ENCODE data around the gene KCNC1. TPM values are rescaled to one million over a fixed set of nuclear protein-coding genes. Genes with fewer than 3 reads are reported as not detected.

The KCNC1 gene
- total and polyA plus RNA-seq, 9 of the 15 experiments (the other 6 are each of a cell fraction or from before 2014, with no cell fraction given), result 0.05 to 0.08 TPM; not detected in 7

GRCh38 chr11:17778956-17779860 lies 44.6 kb downstream of the KCNC1 start (continued):
- TF ChIP-seq ID3 (CRISPR knock-in tag; IDR thresholded peaks at IDR 0.05) (no peak), ID3 (tag; IDR thresholded peaks at IDR 0.05) (no peak), IRF2 (CRISPR knock-in tag; IDR thresholded peaks at IDR 0.05) (no peak), PHTF2 (CRISPR knock-in tag; IDR thresholded peaks at IDR 0.05) (no peak), BRD4 (IDR thresholded peaks at IDR 0.05) (no peak), ZNF764 (CRISPR knock-in tag; IDR thresholded peaks at IDR 0.05; ENCODE audit: low read depth) (no peak), SRSF9 (IDR thresholded peaks at IDR 0.05; ENCODE audit: borderline replicate concordance, low read depth, low read length) (no peak), TRIM24 (IDR thresholded peaks at IDR 0.05) (no peak), CTCF (IDR thresholded peaks at IDR 0.05 in 2 of 3, conservative IDR thresholded peaks at IDR 0.05 in 1 of 3; ENCODE audit: insufficient read depth in 2 of 3, low read depth in 1 of 3, low read length in 3 of 3) (no peak)
- TF ChIP-seq, protein P1, sequence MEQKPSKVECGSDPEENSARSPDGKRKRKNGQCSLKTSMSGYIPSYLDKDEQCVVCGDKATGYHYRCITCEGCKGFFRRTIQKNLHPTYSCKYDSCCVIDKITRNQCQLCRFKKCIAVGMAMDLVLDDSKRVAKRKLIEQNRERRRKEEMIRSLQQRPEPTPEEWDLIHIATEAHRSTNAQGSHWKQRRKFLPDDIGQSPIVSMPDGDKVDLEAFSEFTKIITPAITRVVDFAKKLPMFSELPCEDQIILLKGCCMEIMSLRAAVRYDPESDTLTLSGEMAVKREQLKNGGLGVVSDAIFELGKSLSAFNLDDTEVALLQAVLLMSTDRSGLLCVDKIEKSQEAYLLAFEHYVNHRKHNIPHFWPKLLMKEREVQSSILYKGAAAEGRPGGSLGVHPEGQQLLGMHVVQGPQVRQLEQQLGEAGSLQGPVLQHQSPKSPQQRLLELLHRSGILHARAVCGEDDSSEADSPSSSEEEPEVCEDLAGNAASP (IDR thresholded peaks at IDR 0.05), result no peak
- TF ChIP-seq, protein P2, sequence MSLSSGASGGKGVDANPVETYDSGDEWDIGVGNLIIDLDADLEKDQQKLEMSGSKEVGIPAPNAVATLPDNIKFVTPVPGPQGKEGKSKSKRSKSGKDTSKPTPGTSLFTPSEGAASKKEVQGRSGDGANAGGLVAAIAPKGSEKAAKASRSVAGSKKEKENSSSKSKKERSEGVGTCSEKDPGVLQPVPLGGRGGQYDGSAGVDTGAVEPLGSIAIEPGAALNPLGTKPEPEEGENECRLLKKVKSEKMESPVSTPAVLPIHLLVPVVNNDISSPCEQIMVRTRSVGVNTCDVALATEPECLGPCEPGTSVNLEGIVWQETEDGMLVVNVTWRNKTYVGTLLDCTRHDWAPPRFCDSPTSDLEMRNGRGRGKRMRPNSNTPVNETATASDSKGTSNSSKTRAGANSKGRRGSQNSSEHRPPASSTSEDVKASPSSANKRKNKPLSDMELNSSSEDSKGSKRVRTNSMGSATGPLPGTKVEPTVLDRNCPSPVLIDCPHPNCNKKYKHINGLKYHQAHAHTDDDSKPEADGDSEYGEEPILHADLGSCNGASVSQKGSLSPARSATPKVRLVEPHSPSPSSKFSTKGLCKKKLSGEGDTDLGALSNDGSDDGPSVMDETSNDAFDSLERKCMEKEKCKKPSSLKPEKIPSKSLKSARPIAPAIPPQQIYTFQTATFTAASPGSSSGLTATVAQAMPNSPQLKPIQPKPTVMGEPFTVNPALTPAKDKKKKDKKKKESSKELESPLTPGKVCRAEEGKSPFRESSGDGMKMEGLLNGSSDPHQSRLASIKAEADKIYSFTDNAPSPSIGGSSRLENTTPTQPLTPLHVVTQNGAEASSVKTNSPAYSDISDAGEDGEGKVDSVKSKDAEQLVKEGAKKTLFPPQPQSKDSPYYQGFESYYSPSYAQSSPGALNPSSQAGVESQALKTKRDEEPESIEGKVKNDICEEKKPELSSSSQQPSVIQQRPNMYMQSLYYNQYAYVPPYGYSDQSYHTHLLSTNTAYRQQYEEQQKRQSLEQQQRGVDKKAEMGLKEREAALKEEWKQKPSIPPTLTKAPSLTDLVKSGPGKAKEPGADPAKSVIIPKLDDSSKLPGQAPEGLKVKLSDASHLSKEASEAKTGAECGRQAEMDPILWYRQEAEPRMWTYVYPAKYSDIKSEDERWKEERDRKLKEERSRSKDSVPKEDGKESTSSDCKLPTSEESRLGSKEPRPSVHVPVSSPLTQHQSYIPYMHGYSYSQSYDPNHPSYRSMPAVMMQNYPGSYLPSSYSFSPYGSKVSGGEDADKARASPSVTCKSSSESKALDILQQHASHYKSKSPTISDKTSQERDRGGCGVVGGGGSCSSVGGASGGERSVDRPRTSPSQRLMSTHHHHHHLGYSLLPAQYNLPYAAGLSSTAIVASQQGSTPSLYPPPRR (CRISPR knock-in tag; IDR thresholded peaks at IDR 0.05; ENCODE audit: borderline replicate concordance), result no peak

Measured in K562 (cell line).